GM19328 (cell line): Measurements from ENCODE around the gene SIN3B.
"Not testable (repeated sequence)": the region's sequence is repeated elsewhere in the genome, so short reads cannot be mapped to it uniquely, and the experiment has no call there.

Experiments
- ATAC-seq: cut with Tn5 transposase; IDR thresholded peaks from one replicate; pipeline ENCODE4 v1.9.1; 2021; ENCODE audit warnings: mild to moderate bottlenecking, moderate library complexity; ENCODE audit not compliant: unreplicated experiment

SIN3B gene, protein sequence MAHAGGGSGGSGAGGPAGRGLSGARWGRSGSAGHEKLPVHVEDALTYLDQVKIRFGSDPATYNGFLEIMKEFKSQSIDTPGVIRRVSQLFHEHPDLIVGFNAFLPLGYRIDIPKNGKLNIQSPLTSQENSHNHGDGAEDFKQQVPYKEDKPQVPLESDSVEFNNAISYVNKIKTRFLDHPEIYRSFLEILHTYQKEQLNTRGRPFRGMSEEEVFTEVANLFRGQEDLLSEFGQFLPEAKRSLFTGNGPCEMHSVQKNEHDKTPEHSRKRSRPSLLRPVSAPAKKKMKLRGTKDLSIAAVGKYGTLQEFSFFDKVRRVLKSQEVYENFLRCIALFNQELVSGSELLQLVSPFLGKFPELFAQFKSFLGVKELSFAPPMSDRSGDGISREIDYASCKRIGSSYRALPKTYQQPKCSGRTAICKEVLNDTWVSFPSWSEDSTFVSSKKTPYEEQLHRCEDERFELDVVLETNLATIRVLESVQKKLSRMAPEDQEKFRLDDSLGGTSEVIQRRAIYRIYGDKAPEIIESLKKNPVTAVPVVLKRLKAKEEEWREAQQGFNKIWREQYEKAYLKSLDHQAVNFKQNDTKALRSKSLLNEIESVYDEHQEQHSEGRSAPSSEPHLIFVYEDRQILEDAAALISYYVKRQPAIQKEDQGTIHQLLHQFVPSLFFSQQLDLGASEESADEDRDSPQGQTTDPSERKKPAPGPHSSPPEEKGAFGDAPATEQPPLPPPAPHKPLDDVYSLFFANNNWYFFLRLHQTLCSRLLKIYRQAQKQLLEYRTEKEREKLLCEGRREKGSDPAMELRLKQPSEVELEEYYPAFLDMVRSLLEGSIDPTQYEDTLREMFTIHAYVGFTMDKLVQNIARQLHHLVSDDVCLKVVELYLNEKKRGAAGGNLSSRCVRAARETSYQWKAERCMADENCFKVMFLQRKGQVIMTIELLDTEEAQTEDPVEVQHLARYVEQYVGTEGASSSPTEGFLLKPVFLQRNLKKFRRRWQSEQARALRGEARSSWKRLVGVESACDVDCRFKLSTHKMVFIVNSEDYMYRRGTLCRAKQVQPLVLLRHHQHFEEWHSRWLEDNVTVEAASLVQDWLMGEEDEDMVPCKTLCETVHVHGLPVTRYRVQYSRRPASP

DNA sequence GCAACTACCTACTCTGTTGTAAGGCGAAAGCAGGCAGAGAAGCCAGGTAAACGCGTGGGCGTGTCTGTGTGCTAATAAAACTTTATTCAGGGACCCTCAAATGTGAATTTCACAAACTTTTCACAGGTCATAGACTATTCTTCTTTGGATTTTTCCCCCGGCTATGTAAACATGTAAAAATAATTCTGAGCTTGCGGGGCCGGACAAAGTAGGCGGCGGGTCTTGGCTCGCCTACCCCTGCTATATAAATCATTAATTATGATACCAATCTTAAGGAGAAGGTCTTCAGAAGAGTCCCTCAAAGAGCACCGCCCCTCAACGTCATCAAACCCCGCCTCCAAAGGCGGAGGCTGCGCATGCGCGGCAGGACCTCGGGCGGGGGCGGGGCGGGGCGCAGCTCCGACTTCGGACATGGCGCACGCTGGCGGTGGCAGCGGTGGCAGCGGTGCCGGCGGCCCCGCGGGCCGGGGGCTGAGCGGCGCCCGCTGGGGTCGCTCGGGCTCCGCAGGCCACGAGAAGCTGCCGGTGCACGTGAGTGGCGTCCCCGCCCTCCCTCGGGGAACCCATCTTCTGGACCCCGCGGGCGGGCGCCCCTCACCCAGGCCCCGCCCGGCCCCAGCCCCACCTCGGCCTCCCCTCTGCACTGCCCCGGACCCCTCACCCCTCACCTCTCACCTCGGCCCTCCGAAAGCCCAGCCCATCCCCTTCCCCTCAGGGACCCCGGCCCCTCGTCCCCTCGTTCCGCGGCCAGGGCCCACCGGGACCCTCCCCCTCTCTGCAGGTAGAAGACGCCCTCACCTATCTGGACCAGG lies at the start of gene SIN3B:
Gene SIN3B, plus strand, starts transcription at position 389 of the 812 bp plus-strand sequence. Its CDS starts 23 bp downstream, at position 412.
- no peak for ATAC-seq

DNA sequence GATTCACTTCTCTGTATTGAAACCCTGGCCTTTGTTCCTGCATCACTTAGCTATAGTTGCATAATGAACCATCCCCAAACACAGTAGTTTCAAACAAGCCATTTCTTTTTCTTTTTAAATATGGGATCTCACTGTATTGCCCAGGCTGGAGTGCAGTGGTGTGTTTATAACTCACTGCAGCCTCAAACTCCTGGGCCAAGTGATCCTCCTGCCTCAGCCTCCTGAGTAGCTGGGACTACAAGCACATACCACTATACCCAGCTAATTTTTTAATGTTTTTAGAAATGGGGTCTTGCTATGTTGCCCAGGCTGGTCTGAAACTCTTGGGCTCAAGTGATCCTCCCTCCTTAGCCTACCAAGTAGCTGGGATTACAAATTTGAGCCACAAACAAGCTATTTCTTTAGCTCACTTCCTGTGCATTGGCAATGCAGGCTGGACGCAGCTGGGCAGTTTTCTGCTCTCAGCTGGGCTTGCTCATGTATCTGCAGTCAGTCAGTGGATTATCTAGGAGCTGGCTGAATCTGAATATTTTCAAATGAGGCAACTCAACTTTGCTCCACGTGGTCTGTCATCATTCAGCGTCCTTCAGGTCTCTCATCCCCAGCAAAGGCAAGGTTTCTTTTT lies 49.5 kb upstream of the SIN3B start:
- ATAC-seq: no peak

DNA sequence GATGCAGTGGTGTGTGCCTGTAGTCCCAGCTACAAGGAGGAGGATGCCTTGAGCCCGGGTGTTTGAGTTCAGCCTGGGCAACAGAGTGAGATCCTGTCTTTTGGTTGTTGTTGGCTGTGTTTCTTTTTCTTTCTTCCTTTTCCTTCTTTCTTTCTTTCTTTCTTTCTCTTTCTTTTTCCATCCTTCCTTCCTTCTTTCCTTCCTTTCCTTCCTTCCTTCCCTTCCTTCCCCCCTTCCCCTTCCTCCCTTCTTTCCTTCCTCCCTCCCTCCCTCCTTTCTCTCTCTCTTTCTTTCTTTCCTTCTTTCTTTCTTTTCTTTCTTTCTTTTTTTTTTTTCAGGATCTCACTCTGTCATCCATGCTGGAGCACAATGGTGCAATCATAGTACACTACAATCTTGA lies 46.5 kb upstream of the SIN3B start:
- ATAC-seq: no peak

DNA sequence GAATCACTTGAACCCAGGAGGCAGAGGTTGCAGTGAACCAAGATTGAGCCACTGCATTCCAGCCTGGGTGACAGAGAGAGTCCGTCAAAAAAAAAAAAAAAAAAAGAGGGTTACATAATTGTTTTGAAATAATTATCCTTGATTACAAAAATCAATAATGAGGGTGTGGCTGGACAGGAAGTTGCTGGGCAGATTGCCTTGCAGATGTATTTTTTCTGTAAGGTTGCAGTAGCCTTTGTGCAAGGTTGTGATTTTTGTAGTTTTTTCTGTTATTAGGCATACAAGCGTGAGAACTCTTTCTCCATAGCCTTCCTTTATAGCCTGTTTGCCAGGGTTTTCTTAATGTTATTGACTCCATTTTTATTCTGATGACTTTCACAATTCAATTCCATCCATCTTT lies 40.7 kb upstream of the SIN3B start:
- no peak for ATAC-seq

DNA sequence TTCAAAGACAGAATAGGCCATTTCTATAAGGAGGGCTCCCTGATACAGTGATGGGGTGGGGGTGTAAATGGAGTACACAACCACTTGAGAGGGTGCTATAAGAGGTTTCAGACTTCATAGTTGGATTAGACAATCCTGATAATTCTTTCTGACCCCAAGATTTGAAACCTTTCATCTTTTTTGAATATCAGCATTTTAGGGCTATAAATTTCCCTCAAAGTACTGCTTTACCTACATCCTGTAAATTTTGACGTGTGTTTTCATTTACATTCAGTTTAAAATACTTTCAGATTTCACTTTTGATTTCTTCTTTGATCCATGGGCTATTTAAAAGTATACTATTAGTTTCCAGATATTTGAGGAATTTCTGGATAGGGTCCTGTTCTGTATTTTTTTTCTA lies 40.0 kb upstream of the SIN3B start:
- ATAC-seq: no peak

DNA sequence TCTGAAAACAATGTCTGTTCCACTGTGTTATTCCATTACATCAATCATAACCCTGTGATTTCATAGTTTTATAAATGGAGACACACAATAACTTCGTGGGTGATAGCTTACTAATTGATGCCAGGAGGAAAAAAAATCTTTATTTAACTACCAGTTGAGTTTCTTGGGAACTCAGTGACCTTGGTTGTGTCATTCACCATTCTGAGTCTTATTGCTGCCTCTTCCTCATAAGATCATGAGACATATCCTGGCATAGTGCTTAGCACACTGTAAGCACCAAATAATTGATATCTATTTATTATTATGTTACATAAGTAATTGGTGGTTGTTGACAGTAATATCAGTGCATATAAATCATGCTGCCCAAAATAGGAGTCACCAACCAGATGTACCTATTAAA lies 39.1 kb upstream of the SIN3B start:
- no peak for ATAC-seq

DNA sequence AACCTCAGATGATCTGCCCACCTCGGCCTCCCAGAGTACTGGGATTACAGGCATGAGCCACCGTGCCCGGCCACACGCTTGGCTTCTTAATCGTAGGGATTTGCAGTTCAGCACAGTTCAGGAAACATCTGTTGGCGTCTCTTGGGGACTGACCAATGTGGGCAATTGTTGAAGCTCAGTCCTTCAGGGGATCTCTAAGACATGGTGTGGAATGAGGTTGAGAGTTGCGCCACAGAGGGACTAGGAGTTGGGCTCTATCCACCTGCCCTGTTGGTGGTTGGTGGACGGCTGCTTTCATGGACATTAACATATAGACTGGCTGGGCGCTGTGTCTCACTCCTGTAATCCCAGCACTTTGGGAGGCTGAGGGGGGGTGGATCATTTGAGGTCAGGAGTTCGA lies 37.3 kb upstream of the SIN3B start:
- no peak for ATAC-seq

DNA sequence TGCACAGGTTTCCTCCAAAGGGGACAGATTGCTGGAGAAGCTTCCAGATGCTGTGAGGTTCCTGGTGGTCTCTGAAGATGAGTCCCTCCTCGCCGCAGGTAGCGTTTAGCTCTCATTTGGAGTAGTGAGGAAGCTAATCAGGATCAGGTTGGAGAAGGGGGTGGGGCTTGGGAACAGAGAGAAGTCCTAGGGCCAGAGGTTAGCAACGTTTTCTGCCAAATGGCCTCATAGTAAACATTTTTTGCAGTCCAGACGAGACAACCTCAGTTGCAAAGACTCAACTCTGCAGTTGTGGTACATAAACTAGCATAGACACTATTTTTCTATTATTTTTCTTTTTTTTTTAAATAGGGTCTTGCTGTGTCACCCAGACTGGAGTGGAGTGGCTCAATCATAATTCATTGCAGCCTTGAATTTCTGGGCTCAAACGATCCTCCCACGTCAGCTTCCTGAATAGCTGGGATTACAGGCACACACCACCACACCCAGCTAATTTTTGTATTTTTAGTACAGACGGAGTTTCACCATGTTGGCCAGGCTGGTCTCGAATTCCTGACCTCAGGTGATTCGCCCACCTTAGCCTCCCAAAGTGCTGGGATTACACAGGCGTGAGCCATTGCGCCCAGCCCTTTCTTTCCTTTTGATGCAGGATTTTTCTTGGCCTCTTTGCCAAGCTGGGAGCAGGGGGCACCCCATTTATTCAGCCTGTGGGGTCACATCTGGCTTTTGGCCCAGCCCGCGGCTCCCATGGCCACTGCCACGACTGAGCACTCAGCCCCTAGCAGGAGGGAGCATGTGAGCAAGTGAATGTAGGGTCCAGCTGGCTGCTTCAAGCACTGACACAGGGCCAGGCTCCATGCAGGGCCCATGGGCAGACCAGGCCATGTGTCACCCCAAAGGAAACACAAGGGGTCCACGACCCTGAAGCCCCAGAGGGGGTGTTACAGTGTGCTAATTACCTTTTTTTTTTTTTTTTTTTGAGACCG lies 34.4 kb upstream of the SIN3B start:
- no peak for ATAC-seq

DNA sequence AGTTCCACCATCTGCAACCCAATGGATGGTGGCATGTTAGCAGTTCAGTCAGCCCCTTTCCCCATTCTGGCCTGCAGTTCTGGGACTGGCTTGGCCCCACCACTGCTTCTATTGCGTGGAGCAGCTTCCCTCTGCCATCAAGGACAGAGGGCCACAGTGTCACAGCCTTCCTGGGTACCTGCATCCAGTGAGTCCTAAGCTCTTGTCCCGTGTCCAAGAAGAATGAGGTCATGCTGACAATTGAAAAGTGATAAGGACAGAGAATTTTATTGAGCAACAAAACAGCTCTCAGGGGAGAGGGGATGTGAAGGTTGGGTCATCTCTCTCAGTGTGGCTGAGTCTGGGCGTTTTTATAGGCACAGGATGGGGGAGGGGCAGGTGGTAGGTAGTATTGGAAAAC lies 33.5 kb upstream of the SIN3B start:
- ATAC-seq: no peak

DNA sequence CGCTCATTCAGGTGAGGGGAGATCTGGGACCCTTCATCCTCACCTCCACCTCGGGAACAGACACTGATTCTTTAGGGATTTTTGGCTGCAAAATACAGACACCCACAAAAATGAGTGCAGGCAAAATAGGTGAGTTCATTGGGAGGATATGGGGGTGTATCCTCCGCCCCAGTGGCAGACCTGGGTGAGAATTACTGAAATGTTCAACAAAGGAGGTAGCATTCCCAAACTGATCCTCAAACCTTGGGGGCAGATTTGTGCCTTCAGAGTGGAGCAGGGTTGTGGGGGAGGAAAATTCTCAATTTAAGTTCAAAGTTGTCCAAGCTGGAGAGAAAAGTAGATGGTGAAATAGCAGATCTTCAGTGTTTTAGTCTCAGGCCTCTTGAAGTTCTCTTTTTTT lies 31.3 kb upstream of the SIN3B start:
- ATAC-seq: no peak

DNA sequence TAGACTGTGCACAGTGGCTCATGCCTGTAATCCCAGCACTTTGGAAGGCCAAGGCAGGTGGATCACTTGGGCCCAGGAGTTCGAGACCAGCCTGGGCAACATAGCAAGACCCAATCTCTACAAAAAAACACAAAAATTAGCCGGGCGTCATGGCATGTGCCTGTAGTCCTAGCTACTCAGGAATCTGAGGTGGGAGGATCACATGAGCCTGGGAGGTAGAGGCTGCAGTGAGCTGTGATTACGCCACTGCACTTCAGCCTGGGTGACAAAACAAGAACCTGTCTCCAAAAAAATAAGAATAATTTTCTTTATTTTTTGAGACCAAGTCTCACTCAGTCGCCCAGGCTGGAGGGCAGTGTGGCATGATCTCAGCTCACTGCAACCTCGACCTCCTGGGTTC lies 30.9 kb upstream of the SIN3B start:
- not testable (repeated sequence) for ATAC-seq

DNA sequence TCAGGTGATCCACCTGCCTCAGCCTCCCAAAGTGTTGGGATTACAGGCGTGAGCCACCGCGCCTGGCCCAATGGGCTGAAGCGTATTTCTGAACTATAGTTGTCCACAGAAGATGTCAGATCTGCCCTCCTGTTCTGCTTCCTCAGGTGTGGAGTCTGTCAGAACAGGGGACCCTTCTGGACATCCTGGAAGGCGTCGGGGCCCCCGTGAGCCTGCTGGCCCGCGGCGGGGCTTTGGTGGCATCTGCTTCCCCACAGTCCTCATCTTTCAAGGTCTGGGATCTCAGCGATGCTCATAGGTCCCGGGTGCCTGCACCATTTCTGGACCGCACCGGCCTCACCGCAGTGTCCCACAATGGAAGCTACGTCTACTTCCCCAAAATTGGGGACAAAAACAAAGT lies 29.5 kb upstream of the SIN3B start:
- ATAC-seq: no peak

DNA sequence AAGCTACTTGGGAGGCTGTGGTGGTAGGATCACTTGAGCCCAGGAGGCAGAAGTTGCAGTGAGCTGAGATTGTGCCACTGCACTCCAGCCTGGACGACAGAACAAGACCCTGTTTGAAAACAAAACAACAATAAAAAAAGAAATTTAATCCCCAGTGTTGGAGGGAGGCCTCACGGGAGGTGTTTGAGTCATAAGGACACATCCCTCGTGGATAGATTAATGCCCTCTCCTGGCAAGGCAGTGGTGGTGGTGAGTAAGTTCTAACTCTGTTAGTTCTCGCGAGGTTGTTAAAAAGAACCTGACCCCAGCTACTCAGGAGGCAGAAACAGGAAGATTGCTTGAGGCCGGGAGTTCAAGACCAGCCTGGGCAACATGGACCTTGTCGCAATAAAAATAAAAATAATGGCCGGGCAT lies 27.6 kb upstream of the SIN3B start:
- ATAC-seq: no peak

DNA sequence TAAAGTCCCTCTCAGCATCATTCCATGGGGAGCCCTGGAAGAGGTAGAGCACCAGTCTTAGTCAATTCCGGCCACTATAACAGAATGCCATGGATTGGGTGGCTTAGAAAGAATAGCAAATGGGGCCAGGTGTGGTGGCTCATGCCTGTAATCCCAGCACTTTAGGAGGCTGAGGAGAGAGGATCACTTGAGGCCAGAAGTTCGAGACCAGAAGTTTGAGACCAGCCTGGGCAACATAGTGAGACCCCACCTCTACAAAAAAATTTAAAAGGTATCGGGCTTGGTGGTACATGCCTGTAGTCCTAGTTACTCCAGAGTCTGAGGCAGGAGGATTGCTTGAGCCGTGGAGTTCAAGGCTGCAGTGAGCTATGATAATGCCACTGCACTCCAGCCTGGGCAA lies 25.0 kb upstream of the SIN3B start:
- ATAC-seq: no peak

DNA sequence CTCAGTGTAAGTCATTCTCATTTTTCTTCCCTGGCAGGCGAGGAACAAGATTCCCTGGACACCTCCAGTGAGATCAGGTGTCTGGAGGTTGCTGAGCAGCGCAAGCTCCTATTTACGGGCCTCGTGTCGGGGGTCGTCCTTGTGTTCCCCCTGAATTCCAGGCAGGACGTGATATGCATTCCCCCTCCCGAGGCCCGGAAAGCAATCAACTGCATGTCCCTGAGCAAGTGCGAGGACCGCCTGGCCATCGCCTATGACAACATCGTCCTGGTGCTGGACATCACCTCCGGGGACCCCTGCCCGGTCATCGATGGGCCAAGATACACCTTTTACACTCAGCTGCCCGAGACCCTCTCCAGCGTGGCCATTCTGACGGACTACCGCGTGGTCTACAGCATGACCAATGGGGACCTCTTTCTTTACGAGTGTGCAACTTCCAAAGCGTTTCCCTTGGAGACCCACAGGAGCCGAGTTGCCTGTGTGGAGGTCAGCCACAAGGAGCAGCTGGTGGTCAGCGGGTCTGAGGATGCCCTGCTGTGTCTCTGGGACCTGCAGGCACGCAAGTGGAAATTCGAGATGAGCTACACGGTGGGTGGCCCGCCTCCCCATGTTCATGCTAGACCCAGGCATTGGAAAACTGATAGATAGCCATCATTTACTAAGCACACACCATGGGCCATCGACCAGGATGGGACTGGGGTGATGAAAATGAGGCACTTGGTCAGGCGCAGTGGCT lies 21.5 kb upstream of the SIN3B start:
- no peak for ATAC-seq

DNA sequence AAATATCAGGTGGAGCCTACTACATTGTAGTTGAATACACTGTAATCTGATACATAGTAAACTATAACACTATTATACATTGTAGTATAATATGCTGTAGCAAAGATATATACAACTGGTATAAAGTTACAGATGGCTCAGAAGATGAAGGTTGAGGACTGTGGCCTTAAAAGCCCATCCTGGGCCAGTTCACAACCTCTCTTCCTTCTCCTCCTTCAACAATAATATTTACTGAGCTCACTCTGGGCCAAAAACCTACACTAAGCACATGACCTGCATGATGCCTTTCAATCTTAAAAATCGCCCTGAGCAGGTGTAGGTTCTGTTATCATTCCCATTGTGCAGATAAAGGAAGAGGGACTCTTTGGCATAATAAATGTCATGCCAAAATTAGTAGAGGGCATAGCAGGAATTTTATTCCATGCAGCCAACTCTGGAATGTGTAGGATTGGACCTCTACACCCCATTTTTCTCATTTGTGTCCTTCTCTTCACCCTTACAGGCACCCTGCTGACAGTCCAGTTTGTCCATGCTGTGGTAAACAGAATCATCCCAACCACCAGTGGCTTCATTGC lies 14.6 kb upstream of the SIN3B start:
- ATAC-seq: no peak

DNA sequence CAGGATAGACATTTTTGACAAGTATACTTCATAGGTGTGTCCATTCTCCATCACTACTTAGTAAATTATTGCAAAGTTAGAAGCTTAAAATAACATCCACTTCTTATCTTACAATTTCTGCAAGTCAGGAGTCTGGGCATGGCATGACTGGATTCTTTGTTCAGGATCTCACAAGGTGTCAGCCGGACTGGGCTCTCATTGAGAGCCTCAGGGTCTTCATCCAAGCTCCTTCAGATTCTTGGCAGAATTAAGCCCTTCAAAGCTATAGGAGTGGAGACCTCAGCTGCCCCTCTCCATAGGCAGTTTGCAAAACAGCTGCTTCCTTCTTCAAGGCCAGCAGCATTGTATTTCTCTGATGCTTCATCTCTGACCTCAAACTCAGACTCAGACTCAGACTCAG lies 9.1 kb upstream of the SIN3B start:
- ATAC-seq: no peak

DNA sequence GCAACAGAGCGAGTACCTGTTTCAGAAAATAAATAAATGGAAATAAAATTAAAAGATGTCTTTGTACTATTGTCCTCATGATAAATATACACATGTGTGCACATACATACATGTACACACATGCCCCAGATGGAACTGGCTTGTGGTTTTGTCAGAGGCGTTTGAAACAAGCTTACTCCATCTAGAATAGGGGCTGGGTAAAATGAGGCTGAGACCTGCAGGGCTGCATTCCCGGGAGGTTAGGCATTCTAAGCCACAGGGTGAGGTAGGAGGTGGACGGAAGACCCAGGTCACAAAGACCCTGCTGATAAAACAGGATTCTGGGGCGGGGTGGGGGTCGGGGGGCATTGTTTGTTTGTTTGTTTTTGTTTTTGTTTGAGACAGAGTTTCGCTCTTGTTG lies 8.1 kb upstream of the SIN3B start:
- no peak for ATAC-seq
